DMS 273 (cell line): ENCODE results near the gene BYSL.

ENCODE experiments used
- DNase-seq: peaks from one replicate; lab custom pipeline; 2025; ENCODE audit not compliant: unreplicated experiment; lab: John Stamatoyannopoulos, UW

The BYSL gene

DNA sequence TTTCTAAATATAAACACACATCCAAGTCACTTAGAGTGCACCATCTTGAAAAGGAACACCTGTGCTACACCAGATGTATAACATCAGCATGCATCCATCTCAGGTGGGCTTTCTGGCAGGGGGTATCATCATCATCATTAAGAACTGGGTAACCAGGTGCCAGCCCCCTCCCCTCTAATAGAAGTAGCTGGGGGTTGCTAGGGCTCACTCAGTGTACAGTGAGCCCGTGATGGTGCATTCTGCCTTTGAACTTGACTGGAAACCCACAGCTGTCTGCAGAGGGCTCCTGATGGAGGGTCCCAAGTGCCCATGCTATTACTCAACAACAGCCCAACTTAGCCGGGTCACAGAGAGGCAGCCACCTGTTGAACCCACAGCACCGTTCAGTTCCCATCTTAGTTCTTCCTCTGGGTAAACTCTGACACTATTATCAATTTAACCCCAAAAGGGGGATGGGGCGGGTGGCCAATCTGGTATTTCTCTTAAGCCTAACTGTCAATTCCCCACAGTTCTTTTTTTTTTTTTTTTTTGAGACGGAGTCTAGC, 53.1 kb downstream of the BYSL start:
- DNase-seq: no peak

GRCh38 chr6:41975276-41975675, 54.0 kb downstream of the BYSL start:
- no peak for DNase-seq

- no peak for DNase-seq
These were observed 55.6 kb downstream of the BYSL start for GRCh38 chr6:41976794-41977484.
